Prostate gland (tissue), 2 donors: ENCODE measurements around the gene CTNNA3.

Source experiments
- POLR2A ChIP-seq: fragments of 450-650 bp; IDR thresholded peaks from one replicate; pipeline ENCODE4 v1.6.1; 2016; ENCODE audit warnings: antibody characterized with exemption, mild to moderate bottlenecking
- TF ChIP-seq, protein P1 (sequence below), 4 experiments: fragments of 200-600 bp in 2 of 4; fragments of 450-650 bp in 2 of 4; sonication (generic) in 2 of 4; IDR thresholded peaks; 1 replicate in 3 of 4; 2 replicates in 1 of 4; pipeline ENCODE4 v1.5.1; 2016 to 2019; ENCODE audit warnings: antibody characterized with exemption in 4 of 4, mild to moderate bottlenecking in 2 of 4, moderate library complexity in 2 of 4

DNA sequence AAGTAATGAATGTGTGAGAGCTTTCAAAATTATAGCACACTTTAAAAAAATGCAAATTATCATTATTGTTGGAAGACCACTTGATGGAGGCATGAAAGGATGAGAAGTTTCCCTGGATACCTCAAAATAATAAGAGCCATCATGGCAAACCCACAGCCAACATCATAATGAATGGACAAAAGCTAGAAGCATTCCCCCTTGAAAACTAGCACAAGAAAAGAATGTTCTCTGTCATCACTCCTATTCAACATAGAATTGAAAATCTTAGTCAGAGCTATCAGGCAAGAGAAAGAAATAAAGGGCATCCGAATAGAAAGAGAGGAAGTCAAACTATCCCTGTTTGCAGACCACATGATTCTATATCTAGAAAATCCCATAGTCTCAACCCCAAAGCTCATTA lies 1657.4 kb downstream of the CTNNA3 start:
- TF ChIP-seq, protein P1, sequence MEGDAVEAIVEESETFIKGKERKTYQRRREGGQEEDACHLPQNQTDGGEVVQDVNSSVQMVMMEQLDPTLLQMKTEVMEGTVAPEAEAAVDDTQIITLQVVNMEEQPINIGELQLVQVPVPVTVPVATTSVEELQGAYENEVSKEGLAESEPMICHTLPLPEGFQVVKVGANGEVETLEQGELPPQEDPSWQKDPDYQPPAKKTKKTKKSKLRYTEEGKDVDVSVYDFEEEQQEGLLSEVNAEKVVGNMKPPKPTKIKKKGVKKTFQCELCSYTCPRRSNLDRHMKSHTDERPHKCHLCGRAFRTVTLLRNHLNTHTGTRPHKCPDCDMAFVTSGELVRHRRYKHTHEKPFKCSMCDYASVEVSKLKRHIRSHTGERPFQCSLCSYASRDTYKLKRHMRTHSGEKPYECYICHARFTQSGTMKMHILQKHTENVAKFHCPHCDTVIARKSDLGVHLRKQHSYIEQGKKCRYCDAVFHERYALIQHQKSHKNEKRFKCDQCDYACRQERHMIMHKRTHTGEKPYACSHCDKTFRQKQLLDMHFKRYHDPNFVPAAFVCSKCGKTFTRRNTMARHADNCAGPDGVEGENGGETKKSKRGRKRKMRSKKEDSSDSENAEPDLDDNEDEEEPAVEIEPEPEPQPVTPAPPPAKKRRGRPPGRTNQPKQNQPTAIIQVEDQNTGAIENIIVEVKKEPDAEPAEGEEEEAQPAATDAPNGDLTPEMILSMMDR (IDR thresholded peaks at IDR 0.05) = no peak
- no peak for TF ChIP-seq POLR2A
